Prostate gland (tissue), 2 donors: ENCODE results near the gene FARS2.

ENCODE experiments used
- POLR2AphosphoS5 ChIP-seq: sonication (generic); formaldehyde crosslinking; IDR thresholded peaks from one replicate; pipeline ENCODE4 v1.6.1; 2017; ENCODE audit warnings: antibody characterized with exemption
- TF ChIP-seq, protein P1 (sequence below), 4 experiments: fragments of 200-600 bp in 2 of 4; fragments of 450-650 bp in 2 of 4; sonication (generic) in 2 of 4; IDR thresholded peaks; 1 replicate in 3 of 4; 2 replicates in 1 of 4; pipeline ENCODE4 v1.5.1; 2016 to 2019; ENCODE audit warnings: antibody characterized with exemption in 4 of 4, mild to moderate bottlenecking in 2 of 4, moderate library complexity in 2 of 4

DNA sequence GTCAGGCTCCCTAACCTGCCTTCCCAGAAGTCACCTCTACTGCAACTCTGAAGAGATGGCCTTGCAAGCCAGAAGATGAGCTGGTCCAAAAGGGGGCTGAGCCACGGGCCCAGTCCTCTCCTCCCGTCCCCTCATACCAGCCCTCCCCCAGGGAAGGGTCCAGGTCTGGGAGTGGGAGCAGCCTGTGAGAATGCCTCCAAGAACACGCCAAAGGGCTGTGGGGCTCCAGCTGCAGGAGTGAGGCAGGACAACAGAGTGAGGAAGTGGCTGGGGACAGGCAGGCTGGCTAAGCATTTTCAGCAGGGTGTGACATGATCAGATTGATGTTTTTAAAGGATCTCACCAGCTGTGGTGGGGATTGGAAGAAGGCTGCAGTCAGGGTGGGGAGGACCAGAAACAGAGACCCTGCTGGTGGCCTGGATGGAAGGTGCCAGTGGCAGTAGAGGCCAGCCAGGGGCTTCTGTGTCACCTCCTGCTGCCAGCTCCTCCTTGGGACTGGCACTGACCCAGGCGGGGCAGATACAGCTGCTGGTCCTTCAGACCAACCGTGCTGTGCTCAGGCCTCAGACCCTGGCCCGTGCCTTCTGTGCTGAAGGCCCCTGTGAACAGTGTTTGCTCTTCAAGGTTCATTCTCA lies 487.8 kb downstream of the FARS2 start:
- TF ChIP-seq, protein P1, sequence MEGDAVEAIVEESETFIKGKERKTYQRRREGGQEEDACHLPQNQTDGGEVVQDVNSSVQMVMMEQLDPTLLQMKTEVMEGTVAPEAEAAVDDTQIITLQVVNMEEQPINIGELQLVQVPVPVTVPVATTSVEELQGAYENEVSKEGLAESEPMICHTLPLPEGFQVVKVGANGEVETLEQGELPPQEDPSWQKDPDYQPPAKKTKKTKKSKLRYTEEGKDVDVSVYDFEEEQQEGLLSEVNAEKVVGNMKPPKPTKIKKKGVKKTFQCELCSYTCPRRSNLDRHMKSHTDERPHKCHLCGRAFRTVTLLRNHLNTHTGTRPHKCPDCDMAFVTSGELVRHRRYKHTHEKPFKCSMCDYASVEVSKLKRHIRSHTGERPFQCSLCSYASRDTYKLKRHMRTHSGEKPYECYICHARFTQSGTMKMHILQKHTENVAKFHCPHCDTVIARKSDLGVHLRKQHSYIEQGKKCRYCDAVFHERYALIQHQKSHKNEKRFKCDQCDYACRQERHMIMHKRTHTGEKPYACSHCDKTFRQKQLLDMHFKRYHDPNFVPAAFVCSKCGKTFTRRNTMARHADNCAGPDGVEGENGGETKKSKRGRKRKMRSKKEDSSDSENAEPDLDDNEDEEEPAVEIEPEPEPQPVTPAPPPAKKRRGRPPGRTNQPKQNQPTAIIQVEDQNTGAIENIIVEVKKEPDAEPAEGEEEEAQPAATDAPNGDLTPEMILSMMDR (IDR thresholded peaks at IDR 0.05), result no peak
- no peak for TF ChIP-seq POLR2AphosphoS5
